HG03064 (cell line): ENCODE data around the gene IFITM10.
"Not testable (repeated sequence)": the region's sequence is repeated elsewhere in the genome, so short reads cannot be mapped to it uniquely, and the experiment has no call there.

ENCODE experiments used
- ATAC-seq: cut with Tn5 transposase; IDR thresholded peaks from one replicate; pipeline ENCODE4 v1.9.1; 2021; ENCODE audit warnings: low read depth; ENCODE audit not compliant: unreplicated experiment

Gene IFITM10

GRCh38 chr11:1693327-1694063 lies 56.9 kb downstream of the IFITM10 start:
- no peak for ATAC-seq

GRCh38 chr11:1692708-1693326 lies 57.6 kb downstream of the IFITM10 start:
- no peak for ATAC-seq

DNA sequence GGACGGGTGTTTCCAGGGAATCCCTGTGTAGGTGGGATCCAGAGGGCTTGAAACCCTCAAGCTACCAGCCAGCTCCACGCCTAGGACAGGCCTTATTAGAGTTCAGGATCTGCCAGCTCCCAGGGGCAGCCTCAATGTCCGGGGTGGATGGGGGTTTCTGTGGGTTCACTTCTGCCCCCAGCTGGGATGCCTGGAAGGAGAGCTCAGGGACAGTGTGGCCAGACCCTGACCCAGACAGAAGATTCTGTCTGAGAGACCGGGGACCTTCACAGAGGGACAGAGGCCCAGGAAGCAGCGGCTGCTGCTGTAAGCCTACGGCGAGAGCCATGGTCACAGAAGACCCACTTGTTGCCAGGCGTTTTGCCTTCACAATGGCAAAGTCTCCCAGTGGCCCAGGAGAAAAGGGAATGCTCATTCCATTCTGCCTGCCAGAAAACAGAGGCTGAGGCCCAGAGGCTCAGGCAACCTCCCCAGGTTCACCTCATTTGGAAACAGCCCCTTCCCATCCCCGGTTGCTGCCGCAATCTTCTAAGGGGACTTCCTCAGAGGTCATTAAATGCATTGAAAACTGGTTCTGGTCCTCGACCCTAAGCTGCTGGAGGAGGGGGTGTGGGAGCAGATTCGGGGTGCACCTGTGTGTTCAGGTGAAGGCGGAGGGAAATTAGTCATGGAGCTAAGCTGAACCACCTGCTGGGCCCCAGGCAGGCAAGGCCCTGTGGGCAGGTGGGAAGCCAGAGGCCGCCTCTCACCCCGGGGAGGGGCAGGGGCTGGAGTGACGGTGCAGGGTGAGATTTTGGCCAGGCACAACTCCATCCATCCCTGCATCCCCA lies 58.3 kb downstream of the IFITM10 start:
- no peak for ATAC-seq

GRCh38 chr11:1691026-1691877 lies 59.1 kb downstream of the IFITM10 start:
- ATAC-seq: no peak

- no peak for ATAC-seq
These were observed 60.0 kb downstream of the IFITM10 start for GRCh38 chr11:1690167-1691025.

DNA sequence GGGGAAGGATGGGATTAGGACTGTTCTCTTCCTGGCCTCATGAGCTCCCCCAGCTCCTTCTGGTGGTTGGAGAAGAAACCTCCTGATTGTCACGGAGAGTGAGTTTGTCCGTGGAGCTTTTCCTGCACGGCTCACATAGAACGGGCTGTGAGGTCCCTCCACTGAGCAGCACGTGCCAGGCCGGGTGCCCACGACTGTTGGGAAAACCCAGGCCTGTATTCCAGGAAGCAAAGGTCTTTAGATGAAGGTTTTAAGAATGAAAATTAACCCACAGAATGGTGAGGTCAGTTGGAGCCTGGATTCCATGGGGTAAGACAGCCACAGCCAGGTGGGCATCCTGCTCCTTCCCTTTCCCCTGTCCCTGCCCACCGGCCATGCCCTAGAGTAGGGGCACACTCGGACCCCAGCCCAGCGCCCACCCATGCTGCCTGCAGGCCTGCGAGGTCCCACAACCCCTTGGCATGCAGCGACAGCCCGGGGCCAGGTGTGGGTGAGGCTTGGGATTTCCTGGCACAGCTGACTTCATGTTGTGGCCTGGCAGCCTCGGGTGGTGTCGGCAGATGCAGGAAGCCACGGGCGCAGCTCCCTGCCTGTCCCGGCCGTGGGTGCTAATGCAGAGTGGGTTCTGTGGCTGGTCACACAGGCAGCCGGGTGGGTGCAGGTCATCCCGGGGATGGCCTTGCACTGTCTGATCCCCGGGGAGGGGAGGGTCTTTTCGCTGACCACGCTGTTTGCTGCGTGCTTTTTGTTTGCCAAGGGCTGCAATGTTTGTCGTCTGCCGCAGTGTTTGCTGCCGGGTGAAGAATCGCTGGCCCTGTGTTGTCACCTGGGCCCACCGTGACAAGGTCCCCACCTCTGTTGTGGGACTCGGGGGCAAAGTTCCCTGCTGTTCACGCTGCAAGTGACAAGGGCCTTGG lies 60.9 kb downstream of the IFITM10 start:
- not testable (repeated sequence) for ATAC-seq

GRCh38 chr11:1688336-1688947 lies 62.0 kb downstream of the IFITM10 start:
- ATAC-seq: not testable (repeated sequence)

DNA sequence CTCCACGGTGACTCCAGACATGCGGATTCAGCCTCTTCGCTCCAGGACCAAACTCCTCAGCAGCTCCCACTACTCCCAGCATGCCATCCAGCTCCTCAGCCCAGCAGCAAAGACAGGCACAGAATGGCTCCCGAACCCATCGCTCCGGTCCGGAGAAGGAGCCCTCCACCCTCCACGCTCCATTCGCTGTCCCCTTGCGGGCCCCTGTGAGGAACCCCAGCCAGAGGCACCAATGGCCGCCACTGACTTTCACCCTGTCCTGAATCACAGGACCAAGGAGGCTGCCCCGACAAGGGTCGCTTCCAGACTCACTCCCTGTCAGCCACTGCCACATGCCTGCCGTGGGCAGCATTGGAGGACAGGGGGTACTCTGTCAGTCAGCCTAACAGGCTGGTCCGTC lies 64.2 kb downstream of the IFITM10 start:
- ATAC-seq: not testable (repeated sequence)

DNA sequence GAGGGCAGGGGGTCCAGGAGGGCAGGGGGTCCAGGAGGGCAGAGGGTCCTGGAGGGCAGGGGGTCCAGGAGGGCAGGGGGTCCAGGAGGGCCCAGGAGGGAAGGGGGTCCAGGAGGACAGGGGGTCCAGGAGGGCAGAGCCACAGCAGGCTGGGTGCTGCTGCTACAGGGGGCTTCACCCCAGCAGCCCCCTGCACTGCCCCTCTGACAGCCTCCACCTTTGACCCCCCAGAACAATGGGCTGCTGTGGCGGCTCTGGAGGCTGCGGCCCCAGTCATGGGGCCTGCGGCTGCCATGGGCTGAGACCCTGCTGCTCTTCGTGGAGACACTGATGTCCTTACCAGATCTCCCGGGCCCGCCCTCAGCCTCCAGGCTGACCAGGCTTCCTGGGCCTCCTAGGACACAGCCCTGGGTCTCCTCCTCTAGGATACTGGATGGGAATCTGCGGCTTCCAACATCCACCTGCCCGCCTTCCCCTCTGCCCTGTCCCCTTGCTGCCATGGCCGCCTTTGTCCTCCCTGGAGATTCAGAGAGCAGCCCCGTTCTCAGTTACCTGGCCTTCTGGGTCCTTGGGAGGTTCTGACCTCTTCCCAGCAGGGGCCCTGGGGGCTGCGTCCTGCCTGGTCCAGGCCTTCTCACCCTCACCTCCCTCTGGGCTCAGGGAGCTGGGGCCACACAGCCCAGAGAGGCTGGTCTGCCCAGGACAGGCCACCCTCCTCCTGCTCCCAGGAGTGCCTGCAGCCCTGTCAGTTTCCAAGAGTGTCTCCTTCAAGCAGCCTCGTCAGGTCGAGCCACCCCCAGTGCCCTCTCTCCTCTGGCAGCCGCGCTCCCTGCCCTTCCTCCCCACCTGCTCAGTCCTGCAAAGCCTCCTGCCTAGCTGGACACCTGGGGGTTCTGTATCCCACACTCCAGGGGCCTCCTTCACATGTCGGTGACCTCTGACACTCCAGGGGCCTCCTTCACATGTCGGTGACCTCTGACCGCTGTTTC lies 65.2 kb downstream of the IFITM10 start:
- ATAC-seq: not testable (repeated sequence)

- not testable (repeated sequence) for ATAC-seq
These were observed 66.4 kb downstream of the IFITM10 start for GRCh38 chr11:1683904-1684572.

DNA sequence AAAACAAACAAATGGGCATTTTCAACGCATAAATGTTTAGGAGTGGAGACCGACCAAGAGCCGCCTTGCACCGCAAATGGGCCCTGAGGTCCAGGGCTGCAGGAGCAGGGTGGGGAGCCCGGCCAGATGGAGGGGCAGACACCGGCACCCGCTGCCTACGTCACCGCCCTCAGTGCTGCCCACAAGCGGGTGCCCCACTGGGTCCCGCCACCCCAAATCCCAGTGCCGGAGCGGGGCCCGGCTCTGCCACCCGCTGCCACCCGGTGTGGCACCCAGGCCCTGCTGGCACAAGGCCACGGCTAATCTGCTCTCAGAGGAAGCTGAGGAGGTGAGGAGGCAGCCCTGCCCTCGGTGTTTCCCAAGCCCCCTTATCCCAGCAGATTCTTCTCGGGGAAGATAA lies 67.2 kb downstream of the IFITM10 start:
- not testable (repeated sequence) for ATAC-seq
